ENCODE results near the gene CENPB.
A peak's percentile ranks its signal among the peaks of the same experiment; 100 is the strongest.

CENPB gene

GRCh38 chr20:3820901-3821727 is 34.6 kb upstream of the CENPB start:
- Histone ChIP-seq H3K27me3 (ENCODE audit: insufficient read depth, poor library complexity, severe bottlenecking) (no peaks in the 10 kb centered on the region), H3K4me3 (replicated peaks; ENCODE audit: insufficient read depth, low read length) (peak overlapping the region; percentile 64), H3K27ac (replicated peaks) (peak overlapping the region; percentile 96)
- no peak for DNase-seq (ENCODE audit: low read depth in 1 of 2, low spot score in 1 of 2)
- TF ChIP-seq SPI1 (IDR thresholded peaks at IDR 0.05; ENCODE audit: borderline replicate concordance, low read depth) = no peak

- TF ChIP-seq GABPA (IDR thresholded peaks at IDR 0.05; ENCODE audit: low read depth) = 0 out of 2 replicates have a peak, but pooled peaks have one; percentile 29
- peak; percentile 72 for TF ChIP-seq CTCF (IDR thresholded peaks at IDR 0.05; ENCODE audit: insufficient read depth, low read length)
- TF ChIP-seq SPI1 (IDR thresholded peaks at IDR 0.05; ENCODE audit: borderline replicate concordance, low read depth) = no peak
- TF ChIP-seq POLR2AphosphoS5 (IDR thresholded peaks at IDR 0.05; ENCODE audit: low read depth) = peak; percentile 47
- peak; percentile 31 for TF ChIP-seq REST (IDR thresholded peaks at IDR 0.05; ENCODE audit: insufficient replicate concordance, low read depth)
- DNase-seq (ENCODE audit: low read depth in 1 of 2, low spot score in 1 of 2) = peak; percentile 95 to 97
- Histone ChIP-seq H3K27ac (replicated peaks) (peak within 1 kb of the TSS; percentile 96), H3K4me3 (replicated peaks; ENCODE audit: insufficient read depth, low read length) (peak within 1 kb of the TSS; percentile 64), H3K27me3 (ENCODE audit: insufficient read depth, poor library complexity, severe bottlenecking) (no peaks in the 10 kb centered on the region)
These were observed 33.7 kb upstream of the CENPB start, which contains the start of gene AP5S1 for GRCh38 chr20:3820048-3820900. Gene AP5S1, plus strand, starts transcription at chr20:3820547. Its CDS starts 1,571 bp downstream, at chr20:3822118.

- Histone ChIP-seq H3K4me3 (replicated peaks; ENCODE audit: insufficient read depth, low read length) (peak overlapping the region; percentile 64), H3K27ac (replicated peaks) (peak overlapping the region; percentile 96), H3K27me3 (ENCODE audit: insufficient read depth, poor library complexity, severe bottlenecking) (no peaks in the 10 kb centered on the region)
- DNase-seq (ENCODE audit: low read depth in 1 of 2, low spot score in 1 of 2) = no peak
- no peak for TF ChIP-seq CTCF (IDR thresholded peaks at IDR 0.05; ENCODE audit: insufficient read depth, low read length)
These were observed 33.0 kb upstream of the CENPB start for GRCh38 chr20:3819411-3820047.

- Histone ChIP-seq H3K27me3 (ENCODE audit: insufficient read depth, poor library complexity, severe bottlenecking) (no peaks in the 10 kb centered on the region), H3K27ac (replicated peaks) (no peak overlapping the region), H3K4me3 (replicated peaks; ENCODE audit: insufficient read depth, low read length) (no peak overlapping the region)
- peak; percentile 50 for TF ChIP-seq CTCF (IDR thresholded peaks at IDR 0.05; ENCODE audit: insufficient read depth, low read length)
- TF ChIP-seq POLR2AphosphoS5 (IDR thresholded peaks at IDR 0.05; ENCODE audit: low read depth) = no peak
- TF ChIP-seq REST (IDR thresholded peaks at IDR 0.05; ENCODE audit: insufficient replicate concordance, low read depth) = no peak
- peak; percentile 44 to 73 for DNase-seq (ENCODE audit: low read depth in 1 of 2, low spot score in 1 of 2)
These were observed 31.9 kb upstream of the CENPB start for GRCh38 chr20:3818155-3819151.

Measured in HL-60 (cell line).